Measurements from ENCODE around the gene LATS1. TPM values are rescaled to one million over a fixed set of nuclear protein-coding genes. Genes with fewer than 3 reads are reported as not detected.
"Not testable (repeated sequence)": the region's sequence is repeated elsewhere in the genome, so short reads cannot be mapped to it uniquely, and the experiment has no call there.

LATS1 gene
- total RNA-seq, 1 experiment from 2014 or later: 23.8 TPM

- peaks cover 13% of the 10 kb centered on the region for H3K4me1 ChIP-seq (replicated peaks)
- H3K9me3 ChIP-seq (replicated peaks): no peaks in the 10 kb centered on the region
- no peak for DNase-seq (ENCODE audit: low read depth in 1 of 2, low spot score in 2 of 2)
- H3K36me3 ChIP-seq: peaks cover 28% of the 10 kb centered on the region
- H3K4me3 ChIP-seq: no peak overlapping the region
- no peaks in the 10 kb centered on the region for H3K27me3 ChIP-seq (replicated peaks)
- H3K27ac ChIP-seq: no peak overlapping the region
Measured at GRCh38 chr6:149719531-149719930, 1.6 kb upstream of the LATS1 start.

GRCh38 chr6:149717255-149717587, 680 bp downstream of the LATS1 start:
- Histone ChIP-seq H3K36me3 (peaks cover 22% of the 10 kb centered on the region), H3K27me3 (replicated peaks) (no peaks in the 10 kb centered on the region), H3K4me3 (peak overlapping the region; percentile 93), H3K9me3 (replicated peaks) (no peaks in the 10 kb centered on the region), H3K27ac (peak overlapping the region; percentile 91; the same call in 1 of the 2 replicates), H3K4me1 (replicated peaks) (peaks cover 13% of the 10 kb centered on the region)
- DNase-seq (ENCODE audit: low read depth in 1 of 2, low spot score in 2 of 2): no peak

- Histone ChIP-seq H3K27me3 (replicated peaks) (no peaks in the 10 kb centered on the region), H3K4me1 (replicated peaks) (peaks cover 13% of the 10 kb centered on the region), H3K4me3 (peak overlapping the region; percentile 93), H3K27ac (no peak overlapping the region), H3K9me3 (replicated peaks) (no peaks in the 10 kb centered on the region), H3K36me3 (peaks cover 25% of the 10 kb centered on the region)
- DNase-seq (ENCODE audit: low read depth in 1 of 2, low spot score in 2 of 2): no peak
Measured at GRCh38 chr6:149716181-149716963, 1.5 kb downstream of the LATS1 start.

GRCh38 chr6:149714442-149714841, 3.5 kb downstream of the LATS1 start:
- no peak for DNase-seq (ENCODE audit: low read depth in 1 of 2, low spot score in 2 of 2)

GRCh38 chr6:149711711-149712110, 6.2 kb downstream of the LATS1 start:
- H3K4me1 ChIP-seq (replicated peaks): peaks cover 7% of the 10 kb centered on the region
- no peak for DNase-seq (ENCODE audit: low read depth in 1 of 2, low spot score in 2 of 2)
- no peaks in the 10 kb centered on the region for H3K27me3 ChIP-seq (replicated peaks)
- no peak overlapping the region for H3K4me3 ChIP-seq
- H3K36me3 ChIP-seq: peaks cover 21% of the 10 kb centered on the region
- no peak overlapping the region for H3K27ac ChIP-seq
- H3K9me3 ChIP-seq (replicated peaks): no peaks in the 10 kb centered on the region

More at GRCh38 chr6:149714442-149714841, 3.5 kb downstream of the LATS1 start:
- Histone ChIP-seq H3K9me3 (replicated peaks) (no peaks in the 10 kb centered on the region), H3K4me1 (replicated peaks) (peaks cover 13% of the 10 kb centered on the region), H3K4me3 (no peak overlapping the region), H3K27ac (no peak overlapping the region), H3K27me3 (replicated peaks) (no peaks in the 10 kb centered on the region), H3K36me3 (peaks cover 28% of the 10 kb centered on the region)

GRCh38 chr6:149701714-149702113, 16.2 kb downstream of the LATS1 start:
- H3K9me3 ChIP-seq (replicated peaks): no peaks in the 10 kb centered on the region
- DNase-seq (ENCODE audit: low read depth in 1 of 2, low spot score in 2 of 2): no peak
- peaks cover 6% of the 10 kb centered on the region for H3K4me1 ChIP-seq (replicated peaks)
- H3K27me3 ChIP-seq (replicated peaks): no peaks in the 10 kb centered on the region
- H3K27ac ChIP-seq: no peak overlapping the region
- H3K4me3 ChIP-seq: no peak overlapping the region
- peaks cover 51% of the 10 kb centered on the region for H3K36me3 ChIP-seq

GRCh38 chr6:149699150-149699549, 18.8 kb downstream of the LATS1 start:
- Histone ChIP-seq H3K36me3 (peaks cover 61% of the 10 kb centered on the region), H3K9me3 (replicated peaks) (no peaks in the 10 kb centered on the region), H3K4me3 (no peak overlapping the region), H3K27me3 (replicated peaks) (no peaks in the 10 kb centered on the region), H3K27ac (no peak overlapping the region), H3K4me1 (replicated peaks) (peaks cover 8% of the 10 kb centered on the region)
- DNase-seq (ENCODE audit: low read depth in 1 of 2, low spot score in 2 of 2): no peak

GRCh38 chr6:149698175-149698574, 19.7 kb downstream of the LATS1 start:
- Histone ChIP-seq H3K27me3 (replicated peaks) (no peaks in the 10 kb centered on the region), H3K4me1 (replicated peaks) (peaks cover 8% of the 10 kb centered on the region), H3K4me3 (no peak overlapping the region), H3K36me3 (peaks cover 62% of the 10 kb centered on the region), H3K27ac (no peak overlapping the region), H3K9me3 (replicated peaks) (no peaks in the 10 kb centered on the region)
- DNase-seq (ENCODE audit: low read depth in 1 of 2, low spot score in 2 of 2): no peak

- Histone ChIP-seq H3K4me1 (replicated peaks) (peaks cover 8% of the 10 kb centered on the region), H3K4me3 (no peak overlapping the region), H3K27me3 (replicated peaks) (no peaks in the 10 kb centered on the region), H3K36me3 (peaks cover 68% of the 10 kb centered on the region), H3K9me3 (replicated peaks) (no peaks in the 10 kb centered on the region), H3K27ac (peak overlapping the region; percentile 13; the same call in 1 of the 2 replicates)
- no peak for DNase-seq (ENCODE audit: low read depth in 1 of 2, low spot score in 2 of 2)
Measured at GRCh38 chr6:149696901-149697300, 21.0 kb downstream of the LATS1 start.

GRCh38 chr6:149694921-149695320, 23.0 kb downstream of the LATS1 start:
- no peak for DNase-seq (ENCODE audit: low read depth in 1 of 2, low spot score in 2 of 2)

GRCh38 chr6:149691201-149691600, 26.7 kb downstream of the LATS1 start:
- no peak for DNase-seq (ENCODE audit: low read depth in 1 of 2, low spot score in 2 of 2)
- Histone ChIP-seq H3K4me1 (replicated peaks) (no peaks in the 10 kb centered on the region), H3K4me3 (no peak overlapping the region), H3K9me3 (replicated peaks) (no peaks in the 10 kb centered on the region), H3K27ac (no peak overlapping the region), H3K27me3 (replicated peaks) (no peaks in the 10 kb centered on the region), H3K36me3 (peaks cover 57% of the 10 kb centered on the region)

More at GRCh38 chr6:149694921-149695320, 23.0 kb downstream of the LATS1 start:
- Histone ChIP-seq H3K27ac (no peak overlapping the region), H3K9me3 (replicated peaks) (no peaks in the 10 kb centered on the region), H3K4me3 (no peak overlapping the region), H3K36me3 (peaks cover 65% of the 10 kb centered on the region), H3K4me1 (replicated peaks) (peaks cover 8% of the 10 kb centered on the region), H3K27me3 (replicated peaks) (no peaks in the 10 kb centered on the region)

GRCh38 chr6:149686230-149686629, 31.7 kb downstream of the LATS1 start:
- H3K36me3 ChIP-seq: peaks cover 46% of the 10 kb centered on the region
- H3K27me3 ChIP-seq (replicated peaks): no peaks in the 10 kb centered on the region
- no peak for DNase-seq (ENCODE audit: low read depth in 1 of 2, low spot score in 2 of 2)

GRCh38 chr6:149683256-149683859, 34.5 kb downstream of the LATS1 start:
- Histone ChIP-seq H3K9me3 (replicated peaks) (no peaks in the 10 kb centered on the region), H3K27ac (no peak overlapping the region), H3K4me1 (replicated peaks) (no peaks in the 10 kb centered on the region), H3K36me3 (peaks cover 57% of the 10 kb centered on the region), H3K27me3 (replicated peaks) (no peaks in the 10 kb centered on the region), H3K4me3 (no peak overlapping the region)
- no peak for DNase-seq (ENCODE audit: low read depth in 1 of 2, low spot score in 2 of 2)

More at GRCh38 chr6:149686230-149686629, 31.7 kb downstream of the LATS1 start:
- H3K27ac ChIP-seq: no peak overlapping the region
- H3K4me3 ChIP-seq: no peak overlapping the region
- H3K9me3 ChIP-seq (replicated peaks): no peaks in the 10 kb centered on the region
- H3K4me1 ChIP-seq (replicated peaks): no peaks in the 10 kb centered on the region

GRCh38 chr6:149681845-149682244, 36.1 kb downstream of the LATS1 start:
- H3K4me3 ChIP-seq; DNase-seq (ENCODE audit: low read depth in 1 of 2, low spot score in 2 of 2); H3K27ac ChIP-seq; H3K4me1 ChIP-seq (replicated peaks); H3K9me3 ChIP-seq (replicated peaks); H3K27me3 ChIP-seq (replicated peaks): not testable (repeated sequence)
- H3K36me3 ChIP-seq: peaks cover 64% of the 10 kb centered on the region
